ENCODE measurements around the gene SERPINB1.

The SERPINB1 gene

GRCh38 chr6:2790588-2791449 lies 50.8 kb downstream of the SERPINB1 start:
- peak; percentile 64 for DNase-seq
- H3K4me3 ChIP-seq (ENCODE audit: low read depth, low read length), result no peak overlapping the region
- H3K36me3 ChIP-seq, result no peaks in the 10 kb centered on the region; the same call in none of the 2 replicates
- no peaks in the 10 kb centered on the region for H3K4me1 ChIP-seq
- peak; percentile 91 for TF ChIP-seq CTCF (IDR thresholded peaks at IDR 0.05; ENCODE audit: low read depth, low read length)
- no peaks in the 10 kb centered on the region for H3K9me3 ChIP-seq
- no peaks in the 10 kb centered on the region for H3K27me3 ChIP-seq

GRCh38 chr6:2786269-2786668 lies 55.4 kb downstream of the SERPINB1 start:
- no peaks in the 10 kb centered on the region for H3K4me1 ChIP-seq
- no peak for DNase-seq
- no peaks in the 10 kb centered on the region for H3K27me3 ChIP-seq
- H3K4me3 ChIP-seq (ENCODE audit: low read depth, low read length), result no peak overlapping the region
- H3K36me3 ChIP-seq, result peaks cover 30% of the 10 kb centered on the region
- H3K9me3 ChIP-seq, result no peaks in the 10 kb centered on the region
- TF ChIP-seq CTCF (IDR thresholded peaks at IDR 0.05; ENCODE audit: low read depth, low read length), result no peak

DNA sequence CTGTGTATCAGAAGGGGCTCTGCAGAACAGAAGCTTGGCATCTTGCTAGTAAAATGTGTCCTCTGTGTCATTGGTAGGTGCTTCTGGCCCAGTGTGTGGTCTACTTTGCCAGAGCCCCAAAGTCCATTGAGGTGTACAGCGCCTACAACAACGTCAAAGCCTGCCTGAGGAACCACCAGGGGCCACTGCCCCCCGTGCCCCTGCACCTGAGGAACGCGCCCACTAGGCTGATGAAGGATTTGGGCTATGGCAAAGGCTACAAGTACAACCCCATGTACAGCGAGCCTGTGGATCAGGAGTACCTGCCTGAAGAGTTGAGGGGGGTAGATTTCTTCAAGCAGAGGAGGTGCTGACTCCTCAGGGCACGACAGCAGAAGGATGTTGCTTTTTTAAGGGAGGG lies 56.7 kb downstream of the SERPINB1 start:
- peaks cover 41% of the 10 kb centered on the region for H3K36me3 ChIP-seq
- H3K4me1 ChIP-seq, result no peaks in the 10 kb centered on the region
- DNase-seq, result no peak
- no peaks in the 10 kb centered on the region for H3K27me3 ChIP-seq
- no peaks in the 10 kb centered on the region for H3K9me3 ChIP-seq
- TF ChIP-seq CTCF (IDR thresholded peaks at IDR 0.05; ENCODE audit: low read depth, low read length), result no peak
- H3K4me3 ChIP-seq (ENCODE audit: low read depth, low read length), result no peak overlapping the region

- Histone ChIP-seq H3K36me3 (peaks cover 50% of the 10 kb centered on the region), H3K4me1 (no peaks in the 10 kb centered on the region), H3K27me3 (no peaks in the 10 kb centered on the region), H3K4me3 (ENCODE audit: low read depth, low read length) (no peak overlapping the region), H3K9me3 (no peaks in the 10 kb centered on the region)
- TF ChIP-seq CTCF (IDR thresholded peaks at IDR 0.05; ENCODE audit: low read depth, low read length), result no peak
- no peak for DNase-seq
Measured at GRCh38 chr6:2784061-2784460, 57.6 kb downstream of the SERPINB1 start.

DNA sequence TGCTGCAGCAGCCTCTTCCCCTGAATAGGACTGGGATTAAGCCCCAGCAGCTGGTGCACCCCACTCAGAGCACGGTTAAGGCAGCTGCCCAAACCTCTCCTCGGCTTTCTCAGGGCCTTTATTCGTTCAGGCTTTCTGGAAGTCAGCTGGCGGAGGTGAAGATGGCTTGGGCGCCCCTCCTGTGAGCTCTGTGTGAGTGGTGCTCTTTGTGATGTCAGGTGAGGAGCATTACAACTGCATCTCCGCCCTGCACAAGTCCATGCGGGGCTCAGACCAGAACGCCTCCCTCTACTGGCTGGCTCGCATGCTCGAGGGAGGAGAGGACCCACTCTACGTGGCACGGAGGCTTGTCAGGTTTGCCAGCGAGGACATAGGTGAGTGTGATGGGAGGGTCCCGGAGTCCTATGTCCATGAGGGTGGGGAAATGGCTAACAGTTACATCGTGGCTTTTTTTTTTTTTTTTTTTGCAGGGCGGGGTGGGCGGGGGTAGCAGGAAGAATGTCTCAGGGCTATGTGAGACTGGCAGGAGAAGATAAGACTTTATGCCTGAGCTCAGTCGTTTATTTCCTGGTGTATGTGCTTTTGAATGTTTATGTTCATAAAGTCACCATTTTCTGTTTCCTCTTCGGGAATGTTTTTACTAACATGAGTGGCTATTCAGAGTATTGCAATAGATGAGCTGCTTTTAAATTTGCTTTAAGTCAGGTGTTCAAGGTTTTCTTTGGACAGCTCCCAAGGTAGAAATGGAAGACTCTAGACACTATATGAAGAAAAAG lies 58.3 kb downstream of the SERPINB1 start:
- no peak for DNase-seq
- H3K4me1 ChIP-seq, result no peaks in the 10 kb centered on the region
- peaks cover 52% of the 10 kb centered on the region for H3K36me3 ChIP-seq
- no peak for TF ChIP-seq CTCF (IDR thresholded peaks at IDR 0.05; ENCODE audit: low read depth, low read length)
- no peak overlapping the region for H3K4me3 ChIP-seq (ENCODE audit: low read depth, low read length)
- H3K9me3 ChIP-seq, result no peaks in the 10 kb centered on the region
- H3K27me3 ChIP-seq, result no peaks in the 10 kb centered on the region

DNA sequence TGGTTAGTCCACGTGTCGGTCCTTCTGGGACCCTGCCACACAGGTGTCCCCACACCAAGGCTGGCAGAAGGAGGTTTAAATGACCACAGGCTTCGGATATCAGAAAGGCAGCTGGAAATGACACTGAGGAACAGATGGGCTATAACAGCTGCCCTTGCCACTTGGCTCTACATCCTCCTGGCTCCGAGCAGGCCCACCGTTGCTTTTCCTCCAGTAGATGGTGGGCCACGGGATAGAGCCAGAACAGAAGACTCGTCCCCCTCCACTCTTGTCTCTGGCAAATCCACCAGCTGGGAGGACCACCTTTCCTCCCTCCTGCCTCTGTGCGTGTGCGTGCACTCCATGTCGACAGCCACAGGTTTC lies 58.9 kb downstream of the SERPINB1 start:
- no peaks in the 10 kb centered on the region for H3K4me1 ChIP-seq
- H3K27me3 ChIP-seq, result no peaks in the 10 kb centered on the region
- peaks cover 52% of the 10 kb centered on the region for H3K36me3 ChIP-seq
- DNase-seq, result no peak
- H3K4me3 ChIP-seq (ENCODE audit: low read depth, low read length), result no peak overlapping the region
- no peaks in the 10 kb centered on the region for H3K9me3 ChIP-seq
- no peak for TF ChIP-seq CTCF (IDR thresholded peaks at IDR 0.05; ENCODE audit: low read depth, low read length)

Data from BE2C (cell line).